HG02798 (cell line): ENCODE measurements around the gene PDP2.
"Not testable (repeated sequence)": the region's sequence is repeated elsewhere in the genome, so short reads cannot be mapped to it uniquely, and the experiment has no call there.

Source experiments
- ATAC-seq: cut with Tn5 transposase; IDR thresholded peaks from one replicate; pipeline ENCODE4 v1.9.1; 2021; ENCODE audit warnings: mild to moderate bottlenecking; ENCODE audit not compliant: unreplicated experiment, poor library complexity

PDP2 gene

GRCh38 chr16:66881964-66882508, 1.7 kb downstream of the PDP2 start:
- no peak for ATAC-seq

- ATAC-seq = no peak
Observed at GRCh38 chr16:66882702-66883101, 2.4 kb downstream of the PDP2 start.

GRCh38 chr16:66885491-66885890, 5.2 kb downstream of the PDP2 start:
- ATAC-seq = no peak

GRCh38 chr16:66886321-66886720, 6.0 kb downstream of the PDP2 start:
- no peak for ATAC-seq

GRCh38 chr16:66886914-66887313, 6.6 kb downstream of the PDP2 start:
- ATAC-seq = no peak

GRCh38 chr16:66888647-66889615, 8.6 kb downstream of the PDP2 start:
- no peak for ATAC-seq

GRCh38 chr16:66889622-66890021, 9.3 kb downstream of the PDP2 start:
- no peak for ATAC-seq

- ATAC-seq = no peak
Observed at GRCh38 chr16:66890799-66891198, 10.5 kb downstream of the PDP2 start.

- no peak for ATAC-seq
Observed at GRCh38 chr16:66891360-66891759, 11.0 kb downstream of the PDP2 start.

- no peak for ATAC-seq
Observed at GRCh38 chr16:66891797-66892196, 11.5 kb downstream of the PDP2 start.

- no peak for ATAC-seq
Observed at GRCh38 chr16:66894055-66894454, 13.7 kb downstream of the PDP2 start.

GRCh38 chr16:66894948-66895688, 14.8 kb downstream of the PDP2 start:
- peak; percentile 73 for ATAC-seq

- ATAC-seq = no peak
Observed at GRCh38 chr16:66895689-66895979, 15.3 kb downstream of the PDP2 start.

GRCh38 chr16:66895999-66896398, 15.7 kb downstream of the PDP2 start:
- no peak for ATAC-seq

GRCh38 chr16:66896682-66897081, 16.4 kb downstream of the PDP2 start:
- not testable (repeated sequence) for ATAC-seq

GRCh38 chr16:66898207-66898606, 17.9 kb downstream of the PDP2 start:
- ATAC-seq = no peak

GRCh38 chr16:66898933-66899309, 18.6 kb downstream of the PDP2 start:
- no peak for ATAC-seq

GRCh38 chr16:66899310-66899944, 19.1 kb downstream of the PDP2 start:
- ATAC-seq = no peak

GRCh38 chr16:66899945-66900710, 19.8 kb downstream of the PDP2 start:
- ATAC-seq = no peak
